Activated naive CD8-positive, alpha-beta T cell treated with anti-CD3 and anti-CD28 coated beads, Interleukin-2, amount 10 ng/mL, durations not matched to agents 7 days and 5 days (primary cell): ENCODE measurements around the gene AKR7A3. TPM values are rescaled to one million over a fixed set of nuclear protein-coding genes. Genes with fewer than 3 reads are reported as not detected.

ENCODE experiments used
- ATAC-seq: fragments of 150-1000 bp; cut with Tn5 transposase; one replicate; pipeline ENCODE4 v1.10.0; 2021; ENCODE audit warnings: low read depth, moderate library complexity
- POLR2A ChIA-PET: fragments of 350-600 bp; sonication (Branson Sonifier 250); formaldehyde crosslinking; loops from one replicate; lab custom pipeline; 2021; ENCODE audit warnings: antibody characterized with exemption; lab: Charles Lee
- DNase-seq: peaks from one replicate; pipeline ENCODE4 v3.0.0; 2021
- H3K27ac Mint-ChIP-seq: one replicate; pipeline ENCODE4 v1.8.0; 2022; ENCODE audit warnings: mild to moderate bottlenecking, mixed read lengths
- H3K27me3 Mint-ChIP-seq: one replicate; pipeline ENCODE4 v1.8.0; 2022; ENCODE audit warnings: mild to moderate bottlenecking, moderate library complexity, mixed read lengths
- H3K36me3 Mint-ChIP-seq: one replicate; pipeline ENCODE4 v1.8.0; 2021; ENCODE audit warnings: mild to moderate bottlenecking, mixed read lengths
- H3K4me1 Mint-ChIP-seq: one replicate; pipeline ENCODE4 v1.8.0; 2021; ENCODE audit warnings: mixed read lengths
- H3K4me3 Mint-ChIP-seq: one replicate; pipeline ENCODE4 v1.8.0; 2022; ENCODE audit warnings: mild to moderate bottlenecking, moderate library complexity, mixed read lengths
- H3K9me3 Mint-ChIP-seq: one replicate; pipeline ENCODE4 v1.8.0; 2021; ENCODE audit warnings: mixed read lengths
- total RNA-seq, 2 experiments: library from RNA; stranded (reverse); gene quantifications; one replicate each; pipeline ENCODE4 v1.2.3, GENCODE V29; 2021

Gene AKR7A3
- total RNA-seq, 2 experiments from 2014 or later, result 0.83 to 1.0 TPM

DNA sequence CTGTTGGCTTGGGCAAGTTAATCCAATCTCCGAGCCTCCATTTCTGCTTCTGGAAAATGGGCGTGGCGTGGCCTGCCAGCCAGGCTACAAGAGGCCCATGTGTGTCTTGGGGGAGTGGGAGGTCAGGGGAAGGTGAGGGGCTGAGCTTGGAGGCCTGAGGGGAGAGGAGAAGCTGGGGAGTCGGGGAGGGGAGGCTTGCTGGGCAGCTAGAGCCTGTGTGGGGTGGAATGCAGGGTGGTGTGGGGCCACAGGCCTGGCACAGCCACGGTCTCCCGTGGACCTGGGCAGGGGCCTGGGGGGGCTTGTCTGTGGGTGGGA is 38.1 kb upstream of the AKR7A3 start:
- POLR2A ChIA-PET, result no interaction called here
- no peaks in the 10 kb centered on the region for H3K27me3 Mint-ChIP-seq
- no peak overlapping the region for H3K4me3 Mint-ChIP-seq

DNA sequence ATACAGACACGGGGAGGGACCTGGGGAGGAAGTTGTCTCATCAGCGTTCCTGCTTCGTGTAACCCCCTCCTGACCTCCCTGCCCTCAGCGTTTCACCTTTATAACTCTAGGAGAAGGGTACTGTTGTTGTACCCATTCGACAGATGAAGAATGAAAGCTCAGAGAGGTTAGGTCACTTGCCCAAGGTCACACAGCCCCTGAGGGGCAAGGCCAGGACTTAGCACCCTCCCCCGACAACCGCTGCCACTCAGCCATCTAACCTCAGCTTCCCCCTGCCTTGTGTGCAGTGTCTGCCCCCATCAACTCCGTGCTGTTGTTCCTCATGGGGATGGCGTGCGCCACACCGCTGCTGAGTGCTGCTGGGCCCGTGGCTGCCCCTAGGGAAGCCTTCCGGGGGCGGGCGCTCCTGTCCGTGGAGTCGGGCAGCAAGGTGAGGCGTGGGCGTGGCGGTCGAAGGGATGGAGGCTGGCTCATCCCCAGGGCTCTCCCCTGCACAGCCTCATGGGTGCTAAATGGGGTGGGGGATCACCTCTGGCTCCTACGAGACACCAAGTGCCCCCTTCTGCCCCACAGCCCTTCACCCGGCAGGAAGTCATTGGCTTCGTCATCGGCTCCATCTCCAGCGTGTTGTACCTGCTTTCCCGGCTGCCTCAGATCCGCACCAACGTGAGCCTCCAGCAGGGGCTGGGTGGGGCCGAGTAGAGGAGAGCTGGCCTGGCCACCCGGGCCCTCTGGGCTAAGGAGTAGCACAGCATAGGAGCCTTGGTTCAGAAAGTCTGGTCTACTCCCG is 37.6 kb upstream of the AKR7A3 start:
- H3K4me1 Mint-ChIP-seq, result no peaks in the 10 kb centered on the region
- DNase-seq (no peak), ATAC-seq (no peak)
- H3K27me3 Mint-ChIP-seq, result no peaks in the 10 kb centered on the region
- H3K27ac Mint-ChIP-seq, result no peak overlapping the region
- POLR2A ChIA-PET, result no interaction called here
- H3K36me3 Mint-ChIP-seq, result peaks cover 2% of the 10 kb centered on the region
- no peaks in the 10 kb centered on the region for H3K9me3 Mint-ChIP-seq
- H3K4me3 Mint-ChIP-seq, result no peak overlapping the region

More for the DNA sequence above, 38.1 kb upstream of the AKR7A3 start:
- ATAC-seq (no peak), DNase-seq (no peak)
- Mint-ChIP-seq H3K4me1 (no peaks in the 10 kb centered on the region), H3K27ac (no peak overlapping the region), H3K9me3 (no peaks in the 10 kb centered on the region), H3K36me3 (no peaks in the 10 kb centered on the region)

- Mint-ChIP-seq H3K9me3 (no peaks in the 10 kb centered on the region), H3K4me3 (no peak overlapping the region), H3K27me3 (no peaks in the 10 kb centered on the region), H3K4me1 (no peaks in the 10 kb centered on the region), H3K27ac (no peak overlapping the region), H3K36me3 (peaks cover 3% of the 10 kb centered on the region)
- POLR2A ChIA-PET, result no interaction called here
- ATAC-seq, result no peak
- no peak for DNase-seq
Observed at GRCh38 chr1:19325368-19325957, 36.9 kb upstream of the AKR7A3 start.

DNA sequence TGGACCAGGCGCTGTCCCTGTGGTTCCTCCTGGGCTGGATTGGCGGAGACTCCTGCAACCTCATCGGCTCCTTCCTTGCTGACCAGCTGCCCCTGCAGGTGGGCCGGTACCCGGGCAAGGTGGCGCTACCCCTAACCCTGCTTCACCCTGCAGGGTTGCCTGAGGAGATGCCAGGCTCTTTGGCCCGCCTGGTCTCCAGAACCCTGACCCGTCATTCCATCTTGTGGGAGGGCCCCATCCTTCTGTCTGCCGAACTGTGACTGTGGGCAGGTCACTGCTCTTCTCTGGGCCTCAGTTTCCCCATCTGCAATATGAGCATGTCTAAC is 36.1 kb upstream of the AKR7A3 start:
- no peak overlapping the region for H3K27ac Mint-ChIP-seq
- DNase-seq, result no peak
- POLR2A ChIA-PET, result no interaction called here
- no peak overlapping the region for H3K4me3 Mint-ChIP-seq
- peaks cover 3% of the 10 kb centered on the region for H3K36me3 Mint-ChIP-seq
- no peaks in the 10 kb centered on the region for H3K9me3 Mint-ChIP-seq
- ATAC-seq, result no peak
- no peaks in the 10 kb centered on the region for H3K4me1 Mint-ChIP-seq
- H3K27me3 Mint-ChIP-seq, result no peaks in the 10 kb centered on the region

DNA sequence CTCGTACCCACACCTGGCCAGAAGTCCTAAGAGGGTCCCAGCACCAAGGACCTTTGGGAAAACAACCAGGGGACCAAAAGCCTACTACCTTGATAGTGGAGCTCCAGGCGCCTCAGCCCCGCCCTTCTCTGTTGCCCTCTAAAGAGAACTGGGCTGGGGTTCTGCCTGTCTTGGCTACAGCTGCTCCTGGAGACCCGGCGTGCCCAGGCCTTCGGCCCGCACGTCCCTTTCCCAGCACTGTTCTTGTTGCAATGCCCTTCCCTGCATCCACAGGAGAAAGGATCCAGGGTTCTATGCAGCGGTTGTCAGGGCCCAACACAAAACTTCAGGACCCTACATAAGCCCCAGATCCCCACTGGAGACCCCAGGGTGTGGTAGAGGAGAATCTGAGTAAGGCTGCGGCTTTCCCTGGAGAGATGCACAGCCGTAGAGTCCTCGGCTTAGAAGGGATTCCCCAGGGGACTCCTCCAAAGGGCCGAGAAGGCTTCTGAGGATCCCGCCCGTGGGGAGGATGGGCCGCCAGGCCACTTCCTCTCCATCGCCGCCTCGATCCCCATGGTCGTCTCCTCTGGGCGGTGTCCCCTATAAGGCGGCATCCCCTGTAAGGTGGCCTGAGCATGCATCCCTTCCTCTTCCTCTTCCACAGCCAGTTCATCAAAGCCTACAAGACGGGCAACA is 35.6 kb upstream of the AKR7A3 start:
- DNase-seq, result no peak
- no peak overlapping the region for H3K4me3 Mint-ChIP-seq
- H3K36me3 Mint-ChIP-seq, result peaks cover 3% of the 10 kb centered on the region
- ATAC-seq, result no peak
- H3K9me3 Mint-ChIP-seq, result no peaks in the 10 kb centered on the region
- H3K27ac Mint-ChIP-seq, result no peak overlapping the region
- POLR2A ChIA-PET, result no interaction called here
- H3K4me1 Mint-ChIP-seq, result no peaks in the 10 kb centered on the region
- no peaks in the 10 kb centered on the region for H3K27me3 Mint-ChIP-seq

GRCh38 chr1:19322481-19322880 is 33.9 kb upstream of the AKR7A3 start:
- Mint-ChIP-seq H3K9me3 (no peaks in the 10 kb centered on the region), H3K27ac (no peak overlapping the region), H3K4me1 (no peaks in the 10 kb centered on the region), H3K27me3 (no peaks in the 10 kb centered on the region), H3K36me3 (peaks cover 3% of the 10 kb centered on the region), H3K4me3 (no peak overlapping the region)
- ATAC-seq (no peak), DNase-seq (no peak)
- POLR2A ChIA-PET, result no interaction called here

- Mint-ChIP-seq H3K36me3 (peaks cover 3% of the 10 kb centered on the region), H3K27me3 (no peaks in the 10 kb centered on the region), H3K9me3 (no peaks in the 10 kb centered on the region), H3K4me1 (peaks cover 4% of the 10 kb centered on the region), H3K4me3 (no peak overlapping the region), H3K27ac (no peak overlapping the region)
- POLR2A ChIA-PET, result no interaction called here
- no peak for DNase-seq
- ATAC-seq, result no peak
Observed at GRCh38 chr1:19321071-19321470, 32.5 kb upstream of the AKR7A3 start.

DNA sequence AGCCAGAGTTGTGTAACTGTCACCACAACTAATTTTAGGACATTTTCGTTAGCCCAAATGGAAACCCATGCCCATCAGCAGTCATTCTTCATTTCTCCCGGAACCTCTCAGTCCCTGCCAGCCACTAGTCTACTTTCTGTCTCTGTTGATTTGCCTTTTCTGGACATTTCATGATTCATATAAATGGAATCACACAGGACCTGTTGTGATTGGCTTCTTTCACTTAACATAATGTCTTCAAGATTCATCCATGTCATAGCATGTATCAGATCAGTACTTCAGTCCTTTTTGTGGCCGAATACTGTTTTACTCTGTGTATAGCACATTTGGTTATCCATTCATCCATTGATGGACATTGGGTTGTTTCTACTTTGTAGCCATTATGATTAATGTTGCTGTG is 30.6 kb upstream of the AKR7A3 start:
- POLR2A ChIA-PET, result no interaction called here
- ATAC-seq, result no peak
- Mint-ChIP-seq H3K4me1 (peaks cover 18% of the 10 kb centered on the region), H3K36me3 (peaks cover 3% of the 10 kb centered on the region), H3K27me3 (no peaks in the 10 kb centered on the region), H3K4me3 (no peak overlapping the region), H3K27ac (no peak overlapping the region), H3K9me3 (no peaks in the 10 kb centered on the region)
- DNase-seq, result no peak

DNA sequence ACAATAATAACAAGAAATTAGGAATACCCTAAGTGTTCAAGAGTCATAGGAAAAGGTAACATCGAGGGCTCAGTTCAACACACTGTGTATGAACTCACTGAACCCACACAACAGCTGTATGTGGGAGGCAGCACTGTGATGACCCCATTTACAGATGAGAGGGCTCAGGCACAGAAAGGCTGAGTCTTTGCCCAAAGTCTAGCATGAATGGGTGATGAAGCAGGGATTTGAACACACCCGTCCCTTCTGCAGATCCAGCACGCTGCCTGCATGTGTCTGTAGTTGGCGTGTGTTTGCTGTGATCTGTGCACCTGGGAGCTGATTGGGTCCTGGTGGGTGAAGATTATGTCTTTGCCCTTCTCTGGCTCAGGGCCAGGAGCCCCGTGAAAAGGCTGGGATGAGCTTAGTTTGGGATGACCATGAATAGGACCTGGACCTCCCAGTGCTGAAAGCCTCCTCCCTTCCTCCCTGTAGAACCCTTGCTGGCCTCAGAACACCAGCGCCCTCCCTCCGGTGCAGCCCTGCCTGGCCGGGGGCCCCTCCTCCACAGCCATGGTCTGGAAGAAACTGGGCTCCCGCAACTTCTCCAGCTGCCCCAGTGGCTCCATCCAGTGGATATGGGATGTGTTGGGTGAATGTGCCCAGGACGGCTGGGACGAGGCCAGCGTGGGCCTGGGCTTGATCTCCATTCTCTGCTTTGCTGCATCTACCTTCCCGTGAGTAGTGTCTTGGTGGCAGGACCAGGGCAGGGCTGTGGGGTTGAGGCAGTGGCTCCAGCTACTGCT is 28.7 kb upstream of the AKR7A3 start:
- Mint-ChIP-seq H3K27ac (no peak overlapping the region), H3K27me3 (no peaks in the 10 kb centered on the region), H3K4me1 (peaks cover 27% of the 10 kb centered on the region), H3K4me3 (no peak overlapping the region), H3K36me3 (peaks cover 3% of the 10 kb centered on the region), H3K9me3 (no peaks in the 10 kb centered on the region)
- POLR2A ChIA-PET, result no interaction called here
- DNase-seq, result no peak
- ATAC-seq, result no peak

- Mint-ChIP-seq H3K4me1 (peaks cover 34% of the 10 kb centered on the region), H3K36me3 (no peaks in the 10 kb centered on the region), H3K27ac (peak overlapping the region; percentile 63), H3K4me3 (peak overlapping the region; percentile 62), H3K27me3 (no peaks in the 10 kb centered on the region), H3K9me3 (no peaks in the 10 kb centered on the region)
- DNase-seq (no peak), ATAC-seq (no peak)
- POLR2A ChIA-PET, result interaction anchor here (0.8 kb wide), 1 partner anchor 22 kb away, joined by 3 read pairs; no protein-coding TSS in a partner anchor
Observed at GRCh38 chr1:19315378-19316198, 27.0 kb upstream of the AKR7A3 start.

DNA sequence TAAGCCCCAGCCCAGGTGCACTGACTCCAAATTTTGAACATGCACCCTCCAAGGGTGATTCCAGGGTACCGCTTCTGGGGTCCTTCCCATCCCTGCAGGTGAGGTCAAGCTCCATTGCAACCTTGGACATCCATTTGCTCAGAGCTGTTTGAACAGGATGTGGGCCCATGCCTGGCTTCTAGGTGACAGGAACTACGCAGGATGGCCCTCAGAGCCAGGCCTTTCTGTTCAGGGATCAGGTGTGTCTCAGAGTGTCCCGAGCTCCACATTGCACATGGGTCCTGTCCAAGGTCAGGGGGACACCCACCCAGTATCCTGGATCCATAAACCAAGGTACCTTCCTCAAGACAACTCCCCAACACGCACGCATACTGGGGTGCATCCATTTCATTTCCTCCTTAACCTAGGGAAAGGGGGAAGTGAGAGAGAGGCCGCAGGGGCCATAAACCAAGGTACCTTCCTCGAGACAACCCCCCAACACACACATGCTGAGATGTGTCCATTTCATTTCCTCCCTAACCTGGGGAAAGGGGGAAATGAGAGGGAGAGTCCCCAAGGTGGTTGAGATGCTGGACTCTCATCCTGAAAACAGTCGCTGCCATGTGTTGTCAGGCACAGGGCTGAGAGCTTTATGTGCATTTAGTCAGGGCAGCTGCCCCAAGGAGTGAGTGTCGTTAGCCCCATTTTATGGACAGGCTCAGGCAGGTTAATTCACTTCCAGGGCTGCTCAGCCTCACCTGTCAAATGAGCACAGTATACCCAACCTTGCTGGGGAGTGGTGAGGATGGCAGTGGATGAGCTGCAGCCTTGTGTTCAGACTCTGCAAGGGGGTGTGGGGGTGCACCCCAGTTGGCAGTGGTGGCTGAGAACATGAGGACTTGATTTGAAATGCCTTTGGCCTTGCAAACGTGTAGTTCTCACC is 25.7 kb upstream of the AKR7A3 start:
- H3K4me1 Mint-ChIP-seq, result peaks cover 35% of the 10 kb centered on the region
- H3K36me3 Mint-ChIP-seq, result no peaks in the 10 kb centered on the region
- ATAC-seq (no peak), DNase-seq (no peak)
- no peaks in the 10 kb centered on the region for H3K27me3 Mint-ChIP-seq
- no peak overlapping the region for H3K27ac Mint-ChIP-seq
- H3K4me3 Mint-ChIP-seq, result no peak overlapping the region
- POLR2A ChIA-PET, result interaction anchor here (0.8 to 1.2 kb wide), 2 partner anchors 21 to 339 kb away, joined by 3 read pairs; no protein-coding TSS in a partner anchor
- no peaks in the 10 kb centered on the region for H3K9me3 Mint-ChIP-seq

GRCh38 chr1:19313636-19313959 is 25.0 kb upstream of the AKR7A3 start:
- POLR2A ChIA-PET, result no interaction called here
- peaks cover 39% of the 10 kb centered on the region for H3K4me1 Mint-ChIP-seq
- H3K27me3 Mint-ChIP-seq, result no peaks in the 10 kb centered on the region
- H3K27ac Mint-ChIP-seq, result peak overlapping the region; percentile 5
- peak overlapping the region; percentile 51 for H3K4me3 Mint-ChIP-seq
- no peaks in the 10 kb centered on the region for H3K9me3 Mint-ChIP-seq
- ATAC-seq (no peak), DNase-seq (no peak)
- H3K36me3 Mint-ChIP-seq, result no peaks in the 10 kb centered on the region
